Keratinocyte (primary cell): ENCODE results near the gene KDM4F. TPM values are rescaled to one million over a fixed set of nuclear protein-coding genes. Genes with fewer than 3 reads are reported as not detected.

Source experiments
- DNase-seq: peaks from one replicate; pipeline ENCODE4 v3.0.0-alpha.2; 2011; ENCODE audit warnings: low read depth, missing footprints, low spot score
- FAIRE-seq: peaks from 2 replicates; lab custom pipeline; 2011; peaks lifted over from hg19 to GRCh38; lab: Jason Lieb, UNC
- H2AFZ ChIP-seq: 2 replicates; pipeline ENCODE4 v1.6.0; 2012; ENCODE audit warnings: low read length, control low read depth, inconsistent platforms; ENCODE audit not compliant: control insufficient read depth
- H3K27ac ChIP-seq: 2 replicates; pipeline ENCODE4 v1.5.1; 2011; ENCODE audit warnings: low read length; ENCODE audit not compliant: control insufficient read depth, insufficient read depth
- H3K27me3 ChIP-seq: 3 replicates; pipeline ENCODE4 v1.6.0; 2011; ENCODE audit warnings: low read length; ENCODE audit not compliant: control insufficient read depth, insufficient read depth; ENCODE audit errors: extremely low read depth
- H3K36me3 ChIP-seq, 2 experiments: 2 replicates in 1 of 2; 3 replicates in 1 of 2; pipeline ENCODE4 v1.5.1; 2011; ENCODE audit warnings: low read length in 2 of 2, mild to moderate bottlenecking in 1 of 2; ENCODE audit not compliant: control insufficient read depth in 2 of 2, insufficient read depth in 2 of 2; ENCODE audit errors: extremely low read depth in 1 of 2
- H3K4me1 ChIP-seq: 3 replicates; pipeline ENCODE4 v1.5.1; 2011; ENCODE audit warnings: low read length; ENCODE audit not compliant: control insufficient read depth, insufficient read depth; ENCODE audit errors: extremely low read depth
- H3K4me2 ChIP-seq: 3 replicates; pipeline ENCODE4 v1.6.0; 2011; ENCODE audit warnings: low read depth, low read length; ENCODE audit not compliant: control insufficient read depth, insufficient read depth; ENCODE audit errors: extremely low read depth
- H3K4me3 ChIP-seq, 3 experiments: fragments of 200-600 bp in 1 of 3; sonication (generic) in 1 of 3; 2 replicates in 2 of 3; 3 replicates in 1 of 3; pipeline ENCODE4 v1.5.1; 2011 to 2016; ENCODE audit warnings: low read length in 3 of 3, mild to moderate bottlenecking in 3 of 3, control low read depth in 2 of 3, inconsistent platforms in 1 of 3, low read depth in 1 of 3, mixed read lengths in 1 of 3, mixed run types in 1 of 3, moderate library complexity in 1 of 3; ENCODE audit not compliant: control insufficient read depth in 2 of 3, insufficient read depth in 2 of 3; ENCODE audit errors: extremely low read depth in 1 of 3
- H3K79me2 ChIP-seq: 2 replicates; pipeline ENCODE4 v1.6.0; 2012; ENCODE audit warnings: low read length; ENCODE audit not compliant: control insufficient read depth, insufficient read depth
- H3K9ac ChIP-seq: 3 replicates; pipeline ENCODE4 v1.6.0; 2011; ENCODE audit warnings: low read length; ENCODE audit not compliant: control insufficient read depth, insufficient read depth; ENCODE audit errors: extremely low read depth
- H3K9me1 ChIP-seq: 3 replicates; pipeline ENCODE4 v1.6.0; 2011; ENCODE audit warnings: low read length; ENCODE audit not compliant: control insufficient read depth, insufficient read depth; ENCODE audit errors: extremely low read depth
- H3K9me3 ChIP-seq: 2 replicates; pipeline ENCODE4 v1.5.1; 2012; ENCODE audit warnings: low read depth, low read length; ENCODE audit not compliant: control insufficient read depth
- H4K20me1 ChIP-seq: 3 replicates; pipeline ENCODE4 v1.6.0; 2011; ENCODE audit warnings: low read length; ENCODE audit not compliant: control insufficient read depth, insufficient read depth; ENCODE audit errors: extremely low read depth
- CTCF ChIP-seq, 3 experiments: IDR thresholded peaks in 1 of 3; conservative IDR thresholded peaks in 1 of 3; optimal IDR thresholded peaks in 1 of 3; 2 replicates in 2 of 3; 3 replicates in 1 of 3; pipeline versions ENCODE3 to v1.5.1; 2011; ENCODE audit warnings: low read length in 3 of 3, mild to moderate bottlenecking in 3 of 3, moderate library complexity in 2 of 3, control low read depth in 1 of 3, inconsistent platforms in 1 of 3; ENCODE audit not compliant: insufficient read depth in 2 of 3; ENCODE audit errors: extremely low read depth in 1 of 3
- EZH2 ChIP-seq: IDR thresholded peaks from one replicate; pipeline ENCODE4 v1.6.1; 2012; ENCODE audit warnings: inconsistent platforms, mild to moderate bottlenecking, low read length, moderate library complexity
- dilution Hi-C: fragments of 300-500 bp; cut with MboI; formaldehyde crosslinking; loops from one replicate; pipeline ENCODE4 v1.7.0; 2020; ENCODE audit warnings: low sequenced_read_pairs; ENCODE audit not compliant: extremely low pct_ligation_motif_present
- polyA plus RNA-seq, 5 experiments: library from polyadenylated mRNA; depleted of rRNA in 3 of 5; stranded (reverse) in 3 of 5; stranded (forward) in 1 of 5; unstranded in 1 of 5; fragments of >200 nt; gene quantifications; 1 replicate in 1 of 5; 2 replicates in 3 of 5; 3 replicates in 1 of 5; pipeline versions ENCODE4 v1.2.1 to v1.2.3, GENCODE V29; 2011 to 2012; ENCODE audit warnings: missing spikeins in 2 of 5, low read depth in 1 of 5, low replicate concordance in 1 of 5

The KDM4F gene
- polyA plus RNA-seq, 1 donor (not counting 4 experiments of a cell fraction or from before 2014, with no cell fraction given), result not detected

GRCh38 chr11:95088946-95089619 is 39.9 kb downstream of the KDM4F start:
- no peaks in the 10 kb centered on the region for H3K27me3 ChIP-seq
- H2AFZ ChIP-seq, result peak overlapping the region; percentile 81
- FAIRE-seq (no peak), DNase-seq (no peak)
- peak overlapping the region; percentile 60 to 88 (median 66) for H3K4me3 ChIP-seq
- H3K4me1 ChIP-seq, result peaks cover 30% of the 10 kb centered on the region
- no peaks in the 10 kb centered on the region for H3K36me3 ChIP-seq
- peak overlapping the region; percentile 79 for H3K9ac ChIP-seq
- TF ChIP-seq CTCF (optimal IDR thresholded peaks at IDR 0.05 in 1 of 3, IDR thresholded peaks at IDR 0.05 in 1 of 3, conservative IDR thresholded peaks at IDR 0.05 in 1 of 3; ENCODE audit: extremely low read depth in 1 of 3, insufficient read depth in 2 of 3, low read length in 3 of 3) (no peak), EZH2 (no peak)
- dilution Hi-C loops, result no loop called here
- H3K9me1 ChIP-seq, result no peaks in the 10 kb centered on the region
- peak overlapping the region; percentile 34 for H3K27ac ChIP-seq
- H3K4me2 ChIP-seq, result peak overlapping the region; percentile 79
- peaks cover 9% of the 10 kb centered on the region for H3K79me2 ChIP-seq
- no peaks in the 10 kb centered on the region for H4K20me1 ChIP-seq
- no peaks in the 10 kb centered on the region for H3K9me3 ChIP-seq

GRCh38 chr11:95089620-95090542 is 40.7 kb downstream of the KDM4F start, which contains the start of gene ENDOD1:
ENDOD1 (plus strand) TSS chr11:95089846; CDS start chr11:95089928, 82 bp downstream.
- Histone ChIP-seq H2AFZ (peak within 1 kb of the TSS; percentile 81), H3K9me3 (no peaks in the 10 kb centered on the region), H3K4me1 (peaks cover 22% of the 10 kb centered on the region), H3K4me3 (peak within 1 kb of the TSS; percentile 64 to 88 (median 66)), H3K79me2 (peaks cover 12% of the 10 kb centered on the region), H3K9me1 (no peaks in the 10 kb centered on the region), H3K36me3 (peaks cover 0 to 1% of the 10 kb centered on the region in 2 experiments), H3K27ac (peak within 1 kb of the TSS; percentile 57), H3K9ac (peak within 1 kb of the TSS; percentile 79), H3K4me2 (peak within 1 kb of the TSS; percentile 79), H3K27me3 (no peaks in the 10 kb centered on the region), H4K20me1 (no peaks in the 10 kb centered on the region)
- TF ChIP-seq EZH2, result no peak
- peak in 2 of 3 experiments; percentile 5 to 18 for TF ChIP-seq CTCF (optimal IDR thresholded peaks at IDR 0.05 in 1 of 3, IDR thresholded peaks at IDR 0.05 in 1 of 3, conservative IDR thresholded peaks at IDR 0.05 in 1 of 3; ENCODE audit: extremely low read depth in 1 of 3, insufficient read depth in 2 of 3, low read length in 3 of 3)
- dilution Hi-C loops, result no loop called here
- no peak for DNase-seq
- FAIRE-seq, result no peak
